HEK293 (cell line): ENCODE data around the gene TBL1XR1.
"Not testable (repeated sequence)": the region's sequence is repeated elsewhere in the genome, so short reads cannot be mapped to it uniquely, and the experiment has no call there.

Source experiments
- CTCF ChIA-PET: fragments of 350-600 bp; formaldehyde crosslinking; extraction: SDS; loops from one replicate; lab custom pipeline; 2021; ENCODE audit warnings: antibody characterized with exemption; lab: Yijun Ruan, JAX
- POLR2A ChIA-PET: fragments of 300-600 bp; formaldehyde crosslinking; extraction: SDS; loops from one replicate; lab custom pipeline; 2020; ENCODE audit warnings: antibody characterized with exemption, inconsistent platforms; lab: Yijun Ruan, JAX
- H3K27ac ChIP-seq: fragments of 200-500 bp; sonication (Bioruptor generic); 2 replicates; pipeline ENCODE4 v1.5.1; 2014; ENCODE audit warnings: low read depth, low read length, control low read depth, inconsistent platforms; ENCODE audit errors: extremely low read depth
- H3K36me3 ChIP-seq, 2 experiments: fragments of 200-500 bp in 1 of 2; sonication (Bioruptor generic) in 1 of 2; 1 replicate in 1 of 2; 2 replicates in 1 of 2; pipeline ENCODE4 v1.5.1; 2014 to 2017; ENCODE audit warnings: inconsistent platforms in 2 of 2, low read length in 2 of 2; ENCODE audit not compliant: control insufficient read depth in 2 of 2, insufficient read depth in 1 of 2
- H3K4me1 ChIP-seq: fragments of 200-500 bp; sonication (Bioruptor generic); 2 replicates; pipeline ENCODE4 v1.5.1; 2014; ENCODE audit warnings: mild to moderate bottlenecking, low read length, inconsistent platforms; ENCODE audit not compliant: control insufficient read depth, insufficient read depth
- H3K4me3 ChIP-seq: 2 replicates; pipeline ENCODE4 v1.5.1; 2011; ENCODE audit warnings: low read depth, mild to moderate bottlenecking, control low read depth, low read length, moderate library complexity
- H3K9me3 ChIP-seq: fragments of 200-500 bp; sonication (Bioruptor generic); 2 replicates; pipeline ENCODE4 v1.5.1; 2014; ENCODE audit warnings: low read depth, low read length, inconsistent platforms; ENCODE audit not compliant: control insufficient read depth, insufficient read depth
- AEBP2 ChIP-seq: fragments of 450-650 bp; formaldehyde crosslinking; IDR thresholded peaks from 2 replicates; pipeline ENCODE4 v1.5.1; 2016; ENCODE audit warnings: missing biosample characterization, missing genetic modification characterization, borderline replicate concordance
- GLIS1 ChIP-seq: fragments of 450-650 bp; formaldehyde crosslinking; IDR thresholded peaks from 2 replicates; pipeline ENCODE4 v1.5.1; 2016; ENCODE audit warnings: missing biosample characterization, missing genetic modification characterization
- HOXA7 ChIP-seq: sonication (generic); formaldehyde crosslinking; IDR thresholded peaks from 2 replicates; pipeline ENCODE4 v1.8.1; 2022; ENCODE audit warnings: missing genetic modification reagents, borderline replicate concordance
- HOXD13 ChIP-seq: sonication (generic); formaldehyde crosslinking; IDR thresholded peaks from 2 replicates; pipeline ENCODE4 v1.8.0; 2022; ENCODE audit warnings: missing genetic modification reagents, borderline replicate concordance
- OSR2 ChIP-seq: fragments of 450-650 bp; formaldehyde crosslinking; IDR thresholded peaks from 2 replicates; pipeline ENCODE4 v1.5.1; 2016; ENCODE audit warnings: missing biosample characterization, missing genetic modification characterization
- PRDM4 ChIP-seq: fragments of 450-650 bp; formaldehyde crosslinking; IDR thresholded peaks from 2 replicates; pipeline ENCODE4 v1.5.1; 2017; ENCODE audit warnings: missing biosample characterization, missing genetic modification characterization
- TCF7L2 ChIP-seq: IDR thresholded peaks from 2 replicates; pipeline ENCODE4 v1.6.1; 2011; ENCODE audit warnings: low read depth, mild to moderate bottlenecking, inconsistent platforms, low read length, moderate library complexity, borderline replicate concordance
- TRIM28 ChIP-seq: IDR thresholded peaks from 2 replicates; pipeline ENCODE4 v1.6.1; 2011; ENCODE audit warnings: low read length, control low read depth, borderline replicate concordance
- ZBTB20 ChIP-seq: fragments of 450-650 bp; formaldehyde crosslinking; IDR thresholded peaks from 2 replicates; pipeline ENCODE4 v1.5.1; 2016; ENCODE audit warnings: missing biosample characterization, missing genetic modification characterization
- ZBTB49 ChIP-seq: fragments of 450-650 bp; formaldehyde crosslinking; IDR thresholded peaks from 2 replicates; pipeline ENCODE4 v1.5.1; 2016; ENCODE audit warnings: missing biosample characterization, missing genetic modification characterization, low read depth
- ZNF146 ChIP-seq: fragments of 450-650 bp; formaldehyde crosslinking; IDR thresholded peaks from 2 replicates; pipeline ENCODE4 v1.5.1; 2016; ENCODE audit warnings: missing biosample characterization, missing genetic modification characterization
- ZNF214 ChIP-seq: fragments of 450-650 bp; formaldehyde crosslinking; IDR thresholded peaks from 2 replicates; pipeline ENCODE4 v1.5.1; 2017; ENCODE audit warnings: missing biosample characterization, mild to moderate bottlenecking, missing genetic modification characterization, borderline replicate concordance
- ZNF404 ChIP-seq: fragments of 450-650 bp; formaldehyde crosslinking; IDR thresholded peaks from 2 replicates; pipeline ENCODE4 v1.5.1; 2017; ENCODE audit warnings: missing biosample characterization, missing genetic modification characterization
- ZNF423 ChIP-seq: fragments of 450-650 bp; formaldehyde crosslinking; IDR thresholded peaks from 2 replicates; pipeline ENCODE4 v1.5.1; 2016; ENCODE audit warnings: missing biosample characterization, missing genetic modification characterization
- ZNF488 ChIP-seq: fragments of 450-650 bp; formaldehyde crosslinking; IDR thresholded peaks from 2 replicates; pipeline ENCODE4 v1.5.1; 2016; ENCODE audit warnings: missing biosample characterization, missing genetic modification characterization
- ZNF510 ChIP-seq: fragments of 450-650 bp; formaldehyde crosslinking; IDR thresholded peaks from 2 replicates; pipeline ENCODE4 v1.5.1; 2018; ENCODE audit warnings: mild to moderate bottlenecking, missing genetic modification characterization, missing biosample characterization; ENCODE audit not compliant: insufficient replicate concordance
- ZNF514 ChIP-seq: fragments of 450-650 bp; formaldehyde crosslinking; IDR thresholded peaks from 2 replicates; pipeline ENCODE4 v1.5.1; 2016; ENCODE audit warnings: missing biosample characterization, missing genetic modification characterization
- ZNF521 ChIP-seq: fragments of 450-650 bp; formaldehyde crosslinking; IDR thresholded peaks from 2 replicates; pipeline ENCODE4 v1.5.1; 2017; ENCODE audit warnings: missing biosample characterization, mild to moderate bottlenecking, missing genetic modification characterization
- ZNF629 ChIP-seq: fragments of 450-650 bp; formaldehyde crosslinking; IDR thresholded peaks from 2 replicates; pipeline ENCODE4 v1.5.1; 2017; ENCODE audit warnings: missing biosample characterization, missing genetic modification characterization
- ZNF664 ChIP-seq: fragments of 450-650 bp; formaldehyde crosslinking; IDR thresholded peaks from 2 replicates; pipeline ENCODE4 v1.5.1; 2016; ENCODE audit warnings: missing biosample characterization, missing genetic modification characterization
- ZSCAN30 ChIP-seq: fragments of 450-650 bp; IDR thresholded peaks from 2 replicates; pipeline ENCODE4 v1.5.1; 2018; ENCODE audit warnings: missing biosample characterization, mild to moderate bottlenecking, missing genetic modification characterization, moderate library complexity
- ZSCAN5A ChIP-seq: fragments of 450-650 bp; formaldehyde crosslinking; IDR thresholded peaks from 2 replicates; pipeline ENCODE4 v1.5.1; 2016; ENCODE audit warnings: missing biosample characterization, missing genetic modification characterization
- TF ChIP-seq, protein P1 (sequence below): fragments of 450-650 bp; formaldehyde crosslinking; IDR thresholded peaks from 2 replicates; pipeline ENCODE4 v1.5.1; 2016; ENCODE audit warnings: missing biosample characterization, missing genetic modification characterization

The TBL1XR1 gene

DNA sequence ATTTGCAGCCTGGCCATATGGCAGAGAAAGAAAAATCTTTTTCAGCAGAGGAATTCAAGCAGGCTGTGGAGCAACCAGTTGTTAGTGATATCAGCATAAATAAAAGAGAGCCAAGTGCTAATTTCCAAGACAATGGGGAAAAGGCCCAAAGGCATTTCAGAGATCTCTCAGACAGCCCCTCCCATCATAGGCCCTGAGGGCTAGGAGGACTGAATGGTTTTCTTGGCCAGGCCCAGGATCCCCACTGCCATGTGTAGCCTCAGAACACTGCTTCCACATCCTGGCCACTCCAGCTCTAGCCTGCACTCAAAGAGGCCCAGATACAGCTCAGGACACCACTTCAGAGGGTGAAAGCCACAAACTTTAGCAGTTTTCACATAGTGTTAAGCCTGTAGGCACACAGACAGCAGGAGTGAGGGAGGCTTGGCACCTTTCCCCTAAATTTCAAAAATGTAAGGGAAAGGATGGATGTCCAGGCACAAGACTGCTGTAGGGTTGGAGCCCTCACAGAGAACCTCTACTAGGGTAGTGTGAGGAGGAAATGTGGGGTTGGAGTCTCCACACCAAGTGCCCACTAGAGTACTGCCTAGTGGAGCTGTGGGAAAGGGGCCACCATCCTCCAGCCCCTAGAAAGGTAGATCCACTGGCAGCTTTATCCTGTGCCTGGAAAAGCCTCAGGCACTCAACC lies 191.4 kb downstream of the TBL1XR1 start (continued):
- no peak for TF ChIP-seq ZNF514 (tag by site-specific recombination)
- no peak for TF ChIP-seq ZBTB20
- TF ChIP-seq, protein P1, sequence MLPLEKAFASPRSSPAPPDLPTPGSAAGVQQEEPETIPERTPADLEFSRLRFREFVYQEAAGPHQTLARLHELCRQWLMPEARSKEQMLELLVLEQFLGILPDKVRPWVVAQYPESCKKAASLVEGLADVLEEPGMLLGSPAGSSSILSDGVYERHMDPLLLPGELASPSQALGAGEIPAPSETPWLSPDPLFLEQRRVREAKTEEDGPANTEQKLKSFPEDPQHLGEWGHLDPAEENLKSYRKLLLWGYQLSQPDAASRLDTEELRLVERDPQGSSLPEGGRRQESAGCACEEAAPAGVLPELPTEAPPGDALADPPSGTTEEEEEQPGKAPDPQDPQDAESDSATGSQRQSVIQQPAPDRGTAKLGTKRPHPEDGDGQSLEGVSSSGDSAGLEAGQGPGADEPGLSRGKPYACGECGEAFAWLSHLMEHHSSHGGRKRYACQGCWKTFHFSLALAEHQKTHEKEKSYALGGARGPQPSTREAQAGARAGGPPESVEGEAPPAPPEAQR: no peak
- peak; percentile 53; the same call in 1 of the 2 replicates for TF ChIP-seq TRIM28
- no peak for TF ChIP-seq HOXD13

DNA sequence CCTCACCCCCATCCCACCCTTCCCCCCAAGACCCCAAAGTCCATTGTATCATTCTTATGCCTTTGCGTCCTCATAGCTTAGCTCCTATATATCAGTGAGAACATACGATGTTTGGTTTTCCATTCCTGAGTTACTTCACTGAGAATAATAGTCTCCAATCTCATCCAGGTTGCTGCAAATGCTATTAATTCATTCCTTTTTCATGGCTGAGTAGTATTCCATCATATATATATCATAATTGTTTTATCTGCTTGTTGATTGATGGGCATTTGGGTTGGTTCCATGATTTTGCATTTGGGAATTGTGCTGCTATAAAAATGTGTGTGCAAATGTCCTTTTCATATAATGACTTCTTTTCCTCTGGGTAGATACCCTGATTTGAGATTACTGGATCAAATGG lies 197.1 kb downstream of the TBL1XR1 start:
- H3K9me3 ChIP-seq, H3K36me3 ChIP-seq, POLR2A ChIA-PET, H3K4me3 ChIP-seq, H3K27ac ChIP-seq, H3K4me1 ChIP-seq: not testable (repeated sequence)
- CTCF ChIA-PET: interaction anchor here (0.6 kb wide), 1 partner anchor 1341 kb away, joined by 3 read pairs; no protein-coding TSS in a partner anchor
- peak; percentile 70 for TF ChIP-seq ZNF146 (tag by site-specific recombination)

GRCh38 chr3:176995946-176996345 lies 201.3 kb downstream of the TBL1XR1 start:
- no peaks in the 10 kb centered on the region for H3K4me1 ChIP-seq
- H3K36me3 ChIP-seq: no peaks in the 10 kb centered on the region
- no peak overlapping the region for H3K27ac ChIP-seq
- H3K9me3 ChIP-seq: no peaks in the 10 kb centered on the region
- no peak overlapping the region for H3K4me3 ChIP-seq
- POLR2A ChIA-PET: no interaction called here
- CTCF ChIA-PET: no interaction called here
- no peak for TF ChIP-seq ZBTB49
- no peak for TF ChIP-seq AEBP2 (tag by site-specific recombination)
- no peak for TF ChIP-seq OSR2 (tag by site-specific recombination)
- TF ChIP-seq ZNF488 (tag by site-specific recombination): no peak
- no peak for TF ChIP-seq PRDM4
- TF ChIP-seq ZSCAN5A (tag by site-specific recombination): no peak
- TF ChIP-seq ZSCAN30: no peak
- TF ChIP-seq HOXA7: no peak
- no peak for TF ChIP-seq ZNF510
- TF ChIP-seq ZNF404: no peak
- TF ChIP-seq ZNF521: no peak
- TF ChIP-seq ZNF664 (tag by site-specific recombination): no peak
- TF ChIP-seq GLIS1: no peak
- no peak for TF ChIP-seq ZBTB20
- no peak for TF ChIP-seq TCF7L2
- no peak for TF ChIP-seq ZNF423 (tag by site-specific recombination)
- TF ChIP-seq ZNF629 (tag by site-specific recombination): no peak
- TF ChIP-seq ZNF214 (tag by site-specific recombination): no peak
